Liver (tissue), 9 donors: ENCODE results near the gene TFR2. TPM values are rescaled to one million over a fixed set of nuclear protein-coding genes. Genes with fewer than 3 reads are reported as not detected.

Source experiments
- DNase-seq: peaks from one replicate; pipeline ENCODE4 v3.0.0-alpha.2; 2017; ENCODE audit warnings: low spot score
- H3K27ac ChIP-seq, 2 donors: one replicate each; pipeline ENCODE4 v1.7.0; 2013; ENCODE audit warnings: inconsistent platforms in 2 of 2, low read length in 2 of 2, control low read depth in 1 of 2, low read depth in 1 of 2, mild to moderate bottlenecking in 1 of 2
- H3K27me3 ChIP-seq, 4 donors: one replicate each; pipeline versions ENCODE4 v1.6.1 to v1.7.0; 2013; ENCODE audit warnings: low read length in 3 of 4, inconsistent platforms in 1 of 4, mild to moderate bottlenecking in 1 of 4, moderate library complexity in 1 of 4; ENCODE audit not compliant: control insufficient read depth in 4 of 4, insufficient read depth in 4 of 4
- H3K36me3 ChIP-seq, 4 donors: one replicate each; pipeline versions ENCODE4 v1.6.1 to v1.7.0; 2013; ENCODE audit warnings: low read length in 3 of 4, mild to moderate bottlenecking in 3 of 4, low read depth in 1 of 4, moderate library complexity in 1 of 4; ENCODE audit not compliant: control insufficient read depth in 4 of 4, insufficient read depth in 3 of 4
- H3K4me1 ChIP-seq, 4 donors: one replicate each; pipeline versions ENCODE4 v1.6.1 to v1.7.0; 2013; ENCODE audit warnings: low read length in 3 of 4, mild to moderate bottlenecking in 3 of 4, moderate library complexity in 1 of 4; ENCODE audit not compliant: control insufficient read depth in 4 of 4, insufficient read depth in 4 of 4
- H3K4me3 ChIP-seq, 3 donors: one replicate each; pipeline versions ENCODE4 v1.6.1 to v1.7.0; 2013; ENCODE audit warnings: low read length in 3 of 3, control low read depth in 1 of 3, low read depth in 1 of 3, mild to moderate bottlenecking in 1 of 3
- H3K9ac ChIP-seq, 2 donors: one replicate each; pipeline ENCODE4 v1.7.0; 2013; ENCODE audit warnings: low read length in 2 of 2, mild to moderate bottlenecking in 2 of 2, moderate library complexity in 2 of 2, control low read depth in 1 of 2, low read depth in 1 of 2
- H3K9me3 ChIP-seq, 4 donors: one replicate each; pipeline versions ENCODE4 v1.6.1 to v1.7.0; 2013; ENCODE audit warnings: low read length in 3 of 4; ENCODE audit not compliant: control insufficient read depth in 4 of 4
- ATF3 ChIP-seq: IDR thresholded peaks from 2 replicates; pipeline ENCODE4 v1.6.1; 2016; ENCODE audit warnings: antibody characterized with exemption
- EGR1 ChIP-seq, 2 donors: IDR thresholded peaks; 2 replicates each; pipeline ENCODE4 v1.6.1; 2016 to 2018; ENCODE audit warnings: antibody characterized with exemption in 2 of 2, low read depth in 2 of 2
- FOXA1 ChIP-seq: IDR thresholded peaks from 2 replicates; pipeline ENCODE4 v1.6.1; 2016; ENCODE audit warnings: antibody characterized with exemption
- FOXA2 ChIP-seq: IDR thresholded peaks from 2 replicates; pipeline ENCODE4 v1.6.1; 2016; ENCODE audit warnings: antibody characterized with exemption
- GABPA ChIP-seq, 2 donors: IDR thresholded peaks in 1 of 2; conservative IDR thresholded peaks in 1 of 2; 2 replicates each; pipeline ENCODE4 v1.6.1; 2016; ENCODE audit warnings: antibody characterized with exemption in 2 of 2, mild to moderate bottlenecking in 1 of 2, moderate library complexity in 1 of 2
- HNF4A ChIP-seq, 2 donors: conservative IDR thresholded peaks; 2 replicates each; pipeline ENCODE4 v1.6.1; 2016; ENCODE audit warnings: antibody characterized with exemption in 2 of 2, mild to moderate bottlenecking in 2 of 2
- HNF4G ChIP-seq: IDR thresholded peaks from 2 replicates; pipeline ENCODE4 v1.6.1; 2016; ENCODE audit warnings: antibody characterized with exemption
- JUND ChIP-seq, 2 donors: IDR thresholded peaks; 2 replicates each; pipeline ENCODE4 v1.6.1; 2016; ENCODE audit warnings: antibody characterized with exemption in 2 of 2
- NR2F2 ChIP-seq: IDR thresholded peaks from 2 replicates; pipeline ENCODE4 v1.6.1; 2016; ENCODE audit warnings: antibody characterized with exemption
- RXRA ChIP-seq, 2 donors: IDR thresholded peaks; 2 replicates each; pipeline ENCODE4 v1.6.1; 2017 to 2018; ENCODE audit warnings: antibody characterized with exemption in 2 of 2, mild to moderate bottlenecking in 1 of 2
- SP1 ChIP-seq: IDR thresholded peaks from 2 replicates; pipeline ENCODE4 v1.6.1; 2018; ENCODE audit warnings: antibody characterized with exemption, mild to moderate bottlenecking
- TAF1 ChIP-seq: conservative IDR thresholded peaks from 2 replicates; pipeline ENCODE4 v1.6.1; 2016; ENCODE audit warnings: antibody characterized with exemption, mild to moderate bottlenecking
- YY1 ChIP-seq: IDR thresholded peaks from 2 replicates; pipeline ENCODE4 v1.6.1; 2016; ENCODE audit warnings: antibody characterized with exemption, mild to moderate bottlenecking
- ZBTB33 ChIP-seq: IDR thresholded peaks from 2 replicates; pipeline ENCODE4 v1.6.1; 2016; ENCODE audit warnings: antibody characterized with exemption
- WGBS: extraction: QIAGEN DNeasy Blood & Tissue Kit; methylation state at CpG from one replicate; pipeline ENCODE4 v1.1.7; 2013; 5-methylcytosine and 5-hydroxymethylcytosine counted together
- polyA plus RNA-seq, 2 donors: library from polyadenylated mRNA; stranded (reverse) in 1 of 2; unstranded in 1 of 2; fragments of 200-250 nt in 1 of 2; fragments of >200 nt in 1 of 2; fragmentation: Nextera tagmentation in 1 of 2; extraction: Ambion mirVana in 1 of 2; gene quantifications; one replicate each; pipeline versions ENCODE4 v1.2.1 to v1.2.3, GENCODE V29; 2013 to 2015
- total RNA-seq, 2 donors: library from RNA; depleted of rRNA; stranded (reverse); fragments of >200 nt; gene quantifications; one replicate each; pipeline ENCODE4 v1.2.3, GENCODE V29; 2014
- TF ChIP-seq, protein P1 (sequence below): fragments of 150-350 bp; IDR thresholded peaks from 2 replicates; pipeline ENCODE4 v1.5.1; 2017; ENCODE audit warnings: improper control_type of control experiment, low read depth, low read length; ENCODE audit not compliant: missing input control
- TF ChIP-seq, protein P2 (sequence below): IDR thresholded peaks from 2 replicates; pipeline ENCODE4 v1.6.1; 2016; ENCODE audit warnings: antibody characterized with exemption, mild to moderate bottlenecking
- donor health status: healthy.
- donor health status: healthy.
- donor health status: healthy.
- donor health status: healthy.
- donor health status: healthy.

The TFR2 gene
- total and polyA plus RNA-seq, 4 donors, result 276 to 663 (median 356) TPM

DNA sequence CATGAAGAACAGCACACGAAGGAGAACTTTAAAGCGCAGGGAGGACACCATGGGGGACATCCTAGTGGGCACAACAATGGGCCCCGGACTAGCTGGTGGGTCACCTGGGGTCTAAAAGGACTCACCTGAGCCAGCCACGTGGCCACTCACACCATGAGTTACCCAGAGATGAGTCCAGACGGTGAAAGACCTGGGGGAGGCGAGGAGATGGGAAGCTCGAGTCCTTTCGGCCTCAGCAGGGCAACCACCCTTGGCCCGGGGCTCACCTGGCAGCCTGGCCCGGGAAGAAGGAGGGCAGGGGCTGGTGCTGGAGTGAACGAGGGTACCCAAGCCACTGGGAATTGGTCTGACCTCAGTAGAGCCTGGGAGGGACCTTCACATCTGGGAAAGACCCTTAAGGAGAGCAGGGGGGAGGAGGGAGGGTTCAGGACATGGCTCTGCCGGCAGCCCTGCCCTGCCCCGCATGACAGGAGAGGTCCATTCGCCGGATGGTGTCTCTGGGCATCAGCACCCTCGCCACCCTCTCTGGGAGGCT, 47.0 kb upstream of the TFR2 start:
- Histone ChIP-seq H3K27ac (no peak overlapping the region), H3K9ac (no peak overlapping the region), H3K4me3 (no peak overlapping the region), H3K4me1 (peaks cover 7 to 34% (median 21%) of the 10 kb centered on the region in 4 donors), H3K36me3 (peaks cover 0 to 35% (median 29%) of the 10 kb centered on the region in 4 donors), H3K9me3 (no peaks in the 10 kb centered on the region), H3K27me3 (no peaks in the 10 kb centered on the region)
- no peak for DNase-seq
- TF ChIP-seq FOXA2 (no peak), JUND (IDR thresholded peaks at IDR 0.05) (no peak), RXRA (IDR thresholded peaks at IDR 0.05) (no peak), YY1 (no peak), ATF3 (no peak), TAF1 (no peak), HNF4G (no peak), FOXA1 (no peak), GABPA (IDR thresholded peaks at IDR 0.05 in 1 of 2, conservative IDR thresholded peaks at IDR 0.05 in 1 of 2) (no peak), SP1 (no peak), NR2F2 (no peak)
- TF ChIP-seq, protein P1, sequence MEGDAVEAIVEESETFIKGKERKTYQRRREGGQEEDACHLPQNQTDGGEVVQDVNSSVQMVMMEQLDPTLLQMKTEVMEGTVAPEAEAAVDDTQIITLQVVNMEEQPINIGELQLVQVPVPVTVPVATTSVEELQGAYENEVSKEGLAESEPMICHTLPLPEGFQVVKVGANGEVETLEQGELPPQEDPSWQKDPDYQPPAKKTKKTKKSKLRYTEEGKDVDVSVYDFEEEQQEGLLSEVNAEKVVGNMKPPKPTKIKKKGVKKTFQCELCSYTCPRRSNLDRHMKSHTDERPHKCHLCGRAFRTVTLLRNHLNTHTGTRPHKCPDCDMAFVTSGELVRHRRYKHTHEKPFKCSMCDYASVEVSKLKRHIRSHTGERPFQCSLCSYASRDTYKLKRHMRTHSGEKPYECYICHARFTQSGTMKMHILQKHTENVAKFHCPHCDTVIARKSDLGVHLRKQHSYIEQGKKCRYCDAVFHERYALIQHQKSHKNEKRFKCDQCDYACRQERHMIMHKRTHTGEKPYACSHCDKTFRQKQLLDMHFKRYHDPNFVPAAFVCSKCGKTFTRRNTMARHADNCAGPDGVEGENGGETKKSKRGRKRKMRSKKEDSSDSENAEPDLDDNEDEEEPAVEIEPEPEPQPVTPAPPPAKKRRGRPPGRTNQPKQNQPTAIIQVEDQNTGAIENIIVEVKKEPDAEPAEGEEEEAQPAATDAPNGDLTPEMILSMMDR, result no peak
- TF ChIP-seq, protein P2, sequence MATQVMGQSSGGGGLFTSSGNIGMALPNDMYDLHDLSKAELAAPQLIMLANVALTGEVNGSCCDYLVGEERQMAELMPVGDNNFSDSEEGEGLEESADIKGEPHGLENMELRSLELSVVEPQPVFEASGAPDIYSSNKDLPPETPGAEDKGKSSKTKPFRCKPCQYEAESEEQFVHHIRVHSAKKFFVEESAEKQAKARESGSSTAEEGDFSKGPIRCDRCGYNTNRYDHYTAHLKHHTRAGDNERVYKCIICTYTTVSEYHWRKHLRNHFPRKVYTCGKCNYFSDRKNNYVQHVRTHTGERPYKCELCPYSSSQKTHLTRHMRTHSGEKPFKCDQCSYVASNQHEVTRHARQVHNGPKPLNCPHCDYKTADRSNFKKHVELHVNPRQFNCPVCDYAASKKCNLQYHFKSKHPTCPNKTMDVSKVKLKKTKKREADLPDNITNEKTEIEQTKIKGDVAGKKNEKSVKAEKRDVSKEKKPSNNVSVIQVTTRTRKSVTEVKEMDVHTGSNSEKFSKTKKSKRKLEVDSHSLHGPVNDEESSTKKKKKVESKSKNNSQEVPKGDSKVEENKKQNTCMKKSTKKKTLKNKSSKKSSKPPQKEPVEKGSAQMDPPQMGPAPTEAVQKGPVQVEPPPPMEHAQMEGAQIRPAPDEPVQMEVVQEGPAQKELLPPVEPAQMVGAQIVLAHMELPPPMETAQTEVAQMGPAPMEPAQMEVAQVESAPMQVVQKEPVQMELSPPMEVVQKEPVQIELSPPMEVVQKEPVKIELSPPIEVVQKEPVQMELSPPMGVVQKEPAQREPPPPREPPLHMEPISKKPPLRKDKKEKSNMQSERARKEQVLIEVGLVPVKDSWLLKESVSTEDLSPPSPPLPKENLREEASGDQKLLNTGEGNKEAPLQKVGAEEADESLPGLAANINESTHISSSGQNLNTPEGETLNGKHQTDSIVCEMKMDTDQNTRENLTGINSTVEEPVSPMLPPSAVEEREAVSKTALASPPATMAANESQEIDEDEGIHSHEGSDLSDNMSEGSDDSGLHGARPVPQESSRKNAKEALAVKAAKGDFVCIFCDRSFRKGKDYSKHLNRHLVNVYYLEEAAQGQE, result no peak
- WGBS, result 89% methylated on average over 16 of the region's 16 CpGs

- 79% methylated on average over 25 of the region's 25 CpGs for WGBS
- TF ChIP-seq YY1, result no peak
- no peak for TF ChIP-seq HNF4A (conservative IDR thresholded peaks at IDR 0.05)
- TF ChIP-seq EGR1 (IDR thresholded peaks at IDR 0.05; ENCODE audit: low read depth in 2 of 2), result no peak
- no peak for TF ChIP-seq JUND (IDR thresholded peaks at IDR 0.05)
- TF ChIP-seq RXRA (IDR thresholded peaks at IDR 0.05), result no peak
- TF ChIP-seq TAF1, result no peak
- no peak for TF ChIP-seq HNF4G
- TF ChIP-seq ZBTB33, result no peak
- DNase-seq, result no peak
- peaks cover 0 to 40% (median 29%) of the 10 kb centered on the region in 4 donors for H3K36me3 ChIP-seq
- H3K4me1 ChIP-seq, result peaks cover 7 to 28% (median 17%) of the 10 kb centered on the region in 4 donors
- no peak overlapping the region for H3K27ac ChIP-seq
- H3K27me3 ChIP-seq, result no peaks in the 10 kb centered on the region
- no peak overlapping the region for H3K9ac ChIP-seq
- H3K9me3 ChIP-seq, result no peaks in the 10 kb centered on the region
- H3K4me3 ChIP-seq, result no peak overlapping the region
Observed at GRCh38 chr7:100687751-100688300, 46.5 kb upstream of the TFR2 start.
